MM.1S (cell line): ENCODE measurements around the gene C3orf20.

Experiments
- EZH2phosphoT487 ChIP-seq: fragments of 300-600 bp; sonication (generic); IDR thresholded peaks from 2 replicates; pipeline ENCODE4 v1.6.1; 2018; ENCODE audit warnings: antibody characterized with exemption, low read length
- TF ChIP-seq, protein P1 (sequence below): fragments of 300-600 bp; sonication (generic); IDR thresholded peaks from 2 replicates; pipeline ENCODE4 v1.5.1; 2016; ENCODE audit warnings: antibody characterized with exemption, low read length, mixed read lengths

DNA sequence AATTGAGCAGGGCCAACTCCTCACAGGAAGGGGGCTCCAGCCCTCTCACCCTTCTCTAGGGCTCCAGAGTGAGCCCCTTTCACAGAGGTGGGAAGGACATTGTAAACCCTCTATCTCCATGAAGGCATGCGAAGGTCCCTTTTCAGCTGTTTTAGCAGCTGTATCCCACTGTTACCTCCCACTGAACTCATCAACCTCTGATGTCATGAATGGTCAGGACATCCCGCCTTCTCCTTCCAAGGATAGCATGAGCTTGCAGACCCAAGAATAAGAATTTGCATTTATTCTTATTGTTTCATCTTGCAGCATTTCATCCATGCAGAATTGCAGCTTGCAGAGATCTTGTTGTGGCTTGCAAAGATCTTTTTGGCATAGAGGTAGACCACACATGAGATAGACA, 119.5 kb downstream of the C3orf20 start:
- TF ChIP-seq, protein P1, sequence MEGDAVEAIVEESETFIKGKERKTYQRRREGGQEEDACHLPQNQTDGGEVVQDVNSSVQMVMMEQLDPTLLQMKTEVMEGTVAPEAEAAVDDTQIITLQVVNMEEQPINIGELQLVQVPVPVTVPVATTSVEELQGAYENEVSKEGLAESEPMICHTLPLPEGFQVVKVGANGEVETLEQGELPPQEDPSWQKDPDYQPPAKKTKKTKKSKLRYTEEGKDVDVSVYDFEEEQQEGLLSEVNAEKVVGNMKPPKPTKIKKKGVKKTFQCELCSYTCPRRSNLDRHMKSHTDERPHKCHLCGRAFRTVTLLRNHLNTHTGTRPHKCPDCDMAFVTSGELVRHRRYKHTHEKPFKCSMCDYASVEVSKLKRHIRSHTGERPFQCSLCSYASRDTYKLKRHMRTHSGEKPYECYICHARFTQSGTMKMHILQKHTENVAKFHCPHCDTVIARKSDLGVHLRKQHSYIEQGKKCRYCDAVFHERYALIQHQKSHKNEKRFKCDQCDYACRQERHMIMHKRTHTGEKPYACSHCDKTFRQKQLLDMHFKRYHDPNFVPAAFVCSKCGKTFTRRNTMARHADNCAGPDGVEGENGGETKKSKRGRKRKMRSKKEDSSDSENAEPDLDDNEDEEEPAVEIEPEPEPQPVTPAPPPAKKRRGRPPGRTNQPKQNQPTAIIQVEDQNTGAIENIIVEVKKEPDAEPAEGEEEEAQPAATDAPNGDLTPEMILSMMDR = no peak
- TF ChIP-seq EZH2phosphoT487 = no peak
